HepG2 (cell line): ENCODE results near the gene SPATA13. TPM values are rescaled to one million over a fixed set of nuclear protein-coding genes. Genes with fewer than 3 reads are reported as not detected.

Source experiments
- ATAC-seq: fragments of 200-7000 bp; cut with Tn5 transposase; 3 replicates; pipeline ENCODE4 v1.9.1; 2020; ENCODE audit warnings: mild to moderate bottlenecking, moderate library complexity
- BruUV-seq: library from RNA; stranded (reverse); fragments of 400-500 nt; replicated peaks from 2 replicates; lab custom pipeline; 2021; lab: Mats Ljungman, UMichigan
- CTCF ChIA-PET: fragments of 300-600 bp; formaldehyde crosslinking; extraction: SDS; loops from one replicate; lab custom pipeline; 2021; ENCODE audit warnings: low total read pairs, inconsistent platforms, low intra/inter-chr PET ratio; lab: Yijun Ruan, JAX
- POLR2A ChIA-PET: fragments of 350-600 bp; sonication (Branson Sonifier 250); formaldehyde crosslinking; loops from one replicate; lab custom pipeline; 2020; ENCODE audit warnings: antibody characterized with exemption, inconsistent platforms; lab: Yijun Ruan, JAX
- DNase-seq: peaks from one replicate; pipeline ENCODE4 v3.0.0-alpha.2; 2015; ENCODE audit warnings: low spot score
- FAIRE-seq: peaks from 3 replicates; lab custom pipeline; 2011; peaks lifted over from hg19 to GRCh38; lab: Jason Lieb, UNC
- H2AFZ ChIP-seq: one replicate; pipeline ENCODE4 v1.6.1; 2011; ENCODE audit warnings: low read length, inconsistent platforms
- H3K27ac ChIP-seq: fragments of 300-600 bp; 3 replicates; pipeline ENCODE4 v1.8.0; 2011; ENCODE audit warnings: mixed run types, mild to moderate bottlenecking, mixed read lengths, low read length, inconsistent platforms; ENCODE audit not compliant: insufficient read depth; ENCODE audit errors: extremely low read length
- H3K27me3 ChIP-seq, 2 experiments: fragments of 200-600 bp in 1 of 2; 2 replicates in 1 of 2; 3 replicates in 1 of 2; pipeline versions ENCODE4 v1.6.0 to v1.8.0; 2011; ENCODE audit warnings: low read length in 2 of 2, mild to moderate bottlenecking in 2 of 2, moderate library complexity in 2 of 2, inconsistent platforms in 1 of 2; ENCODE audit not compliant: insufficient read depth in 2 of 2, control insufficient read depth in 1 of 2
- H3K36me3 ChIP-seq, 2 experiments: fragments of 200-600 bp in 1 of 2; replicated peaks in 1 of 2; 2 replicates in 1 of 2; 3 replicates in 1 of 2; pipeline versions ENCODE4 v1.5.1 to v1.8.0; 2011; ENCODE audit warnings: low read length in 2 of 2, inconsistent platforms in 1 of 2; ENCODE audit not compliant: insufficient read depth in 2 of 2, control insufficient read depth in 1 of 2
- H3K4me1 ChIP-seq: 2 replicates; pipeline ENCODE4 v1.5.1; 2012; ENCODE audit warnings: low read length, inconsistent platforms; ENCODE audit not compliant: insufficient read depth
- H3K4me2 ChIP-seq: 2 replicates; pipeline ENCODE4 v1.6.0; 2011; ENCODE audit warnings: low read depth, low read length, inconsistent platforms
- H3K4me3 ChIP-seq, 3 experiments: fragments of 200-600 bp in 1 of 3; sonication (generic), shearing (Covaris generic) in 1 of 3; replicated peaks in 1 of 3; 2 replicates each; pipeline ENCODE4 v1.5.1; 2011 to 2016; ENCODE audit warnings: low read length in 3 of 3, inconsistent platforms in 2 of 3, low read depth in 2 of 3, mild to moderate bottlenecking in 2 of 3, control low read depth in 1 of 3, mixed read lengths in 1 of 3; ENCODE audit not compliant: insufficient read depth in 1 of 3
- H3K79me2 ChIP-seq: one replicate; pipeline ENCODE4 v1.6.1; 2011; ENCODE audit warnings: low read length, inconsistent platforms; ENCODE audit not compliant: insufficient read depth
- H3K9ac ChIP-seq: 2 replicates; pipeline ENCODE4 v1.6.0; 2011; ENCODE audit warnings: mild to moderate bottlenecking, low read depth, low read length, inconsistent platforms; ENCODE audit not compliant: insufficient read depth
- H3K9me3 ChIP-seq: 2 replicates; pipeline ENCODE4 v1.5.1; 2012; ENCODE audit warnings: mild to moderate bottlenecking, low read length
- H4K20me1 ChIP-seq: 2 replicates; pipeline ENCODE4 v1.6.0; 2011; ENCODE audit warnings: inconsistent platforms, mild to moderate bottlenecking, low read length, moderate library complexity; ENCODE audit not compliant: insufficient read depth
- AHDC1 ChIP-seq: sonication (generic); formaldehyde crosslinking; IDR thresholded peaks from 2 replicates; pipeline ENCODE4 v1.5.1; 2020; ENCODE audit warnings: mild to moderate bottlenecking, missing genetic modification reagents, borderline replicate concordance
- ETV6 ChIP-seq: sonication (generic); formaldehyde crosslinking; conservative IDR thresholded peaks from 2 replicates; pipeline ENCODE4 v1.4.0; 2020; ENCODE audit warnings: missing genetic modification reagents
- JDP2 ChIP-seq: sonication (generic); formaldehyde crosslinking; IDR thresholded peaks from 2 replicates; pipeline ENCODE4 v1.8.1; 2022; ENCODE audit warnings: missing genetic modification reagents, borderline replicate concordance
- NFE2 ChIP-seq: sonication (generic); formaldehyde crosslinking; IDR thresholded peaks from 2 replicates; pipeline ENCODE4 v1.4.0; 2020; ENCODE audit warnings: missing genetic modification reagents
- SNRNP70 ChIP-seq: fragments of 200-400 bp; formaldehyde crosslinking; IDR thresholded peaks from 2 replicates; pipeline ENCODE4 v1.6.1; 2017; ENCODE audit warnings: mild to moderate bottlenecking, low read depth, low read length, moderate library complexity
- TERF1 ChIP-seq: sonication (generic); formaldehyde crosslinking; IDR thresholded peaks from 2 replicates; pipeline ENCODE4 v1.8.0; 2022; ENCODE audit warnings: mild to moderate bottlenecking, missing genetic modification reagents, moderate library complexity
- TMF1 ChIP-seq: sonication (generic); formaldehyde crosslinking; IDR thresholded peaks from 2 replicates; pipeline ENCODE4 v1.8.1; 2022; ENCODE audit warnings: low read depth, missing genetic modification reagents
- ZBTB21 ChIP-seq: sonication (generic); formaldehyde crosslinking; IDR thresholded peaks from 2 replicates; pipeline ENCODE4 v1.4.0; 2020; ENCODE audit warnings: missing genetic modification reagents
- WGBS: methylation state at CpG from one replicate; pipeline ENCODE4 v1.1.6; 2017; ENCODE audit warnings: low lambda C conversion rate; 5-methylcytosine and 5-hydroxymethylcytosine counted together
- in situ Hi-C: cut with HindIII; loops from 2 replicates; pipeline ENCODE4 v1.10.0; 2017; ENCODE audit warnings: low pct_unique_long_range_greater_than_20kb; ENCODE audit not compliant: extremely low pct_ligation_motif_present
- intact Hi-C: fragments of 100-400 bp; cut with micrococcal nuclease; formaldehyde crosslinking; loops from one replicate; pipeline ENCODE4 v1.10.0; 2022; ENCODE audit not compliant: unreplicated experiment
- polyA plus RNA-seq, 8 experiments: library from polyadenylated mRNA; depleted of rRNA in 3 of 8; stranded (reverse) in 7 of 8; unstranded in 1 of 8; fragments of >200 nt; fragmentation: Illumina TruSeq in 4 of 8; extraction: Trizol in 4 of 8; gene quantifications; 2 replicates each; pipeline versions ENCODE4 v1.2.1 to v1.2.3, GENCODE V29; 2011 to 2016; ENCODE audit warnings: low read depth in 4 of 8, missing spikeins in 1 of 8, mixed read lengths in 1 of 8; ENCODE audit not compliant: insufficient read depth in 1 of 8
- total RNA-seq, 5 experiments: library from RNA; depleted of rRNA; stranded (reverse); fragments of >200 nt; fragmentation: Illumina TruSeq; extraction: Trizol; gene quantifications; 2 replicates each; pipeline ENCODE4 v1.2.3, GENCODE V29; 2016; ENCODE audit warnings: low read depth in 1 of 5
- TF ChIP-seq, protein P1 (sequence below): sonication (generic); formaldehyde crosslinking; IDR thresholded peaks from 2 replicates; pipeline ENCODE4 v1.9.0; 2021; ENCODE audit warnings: missing genetic modification reagents, borderline replicate concordance
- TF ChIP-seq, protein P2 (sequence below): sonication (generic); formaldehyde crosslinking; IDR thresholded peaks from 2 replicates; pipeline ENCODE4 v1.5.1; 2020; ENCODE audit warnings: missing genetic modification reagents, mild to moderate bottlenecking, borderline replicate concordance

The SPATA13 gene
- total and polyA plus RNA-seq, 2 of the 13 experiments (the other 11 are each of a cell fraction or from before 2014, with no cell fraction given), result 11.3 to 14.2 TPM

- ATAC-seq (no peak), FAIRE-seq (no peak), DNase-seq (no peak)
- over 99% methylated on average over 4 of the region's 4 CpGs for WGBS
- Histone ChIP-seq H3K4me3 (no peak overlapping the region), H3K27me3 (no peaks in the 10 kb centered on the region), H3K27ac (no peak overlapping the region), H4K20me1 (no peaks in the 10 kb centered on the region), H3K9ac (no peak overlapping the region), H3K9me3 (no peaks in the 10 kb centered on the region), H3K4me1 (peaks cover 93% of the 10 kb centered on the region), H3K36me3 (peaks cover 0 to 1% of the 10 kb centered on the region in 2 experiments; a peak in 1 of 5 replicates), H3K79me2 (peaks cover 26% of the 10 kb centered on the region), H3K4me2 (no peak overlapping the region), H2AFZ (no peak overlapping the region)
- BruUV-seq, result no TSS peak
- intact Hi-C loops, result loop anchor here (5.0 kb wide), 1 partner anchor 109 kb away; no protein-coding TSS in a partner anchor
- in situ Hi-C loops, result no loop called here
- CTCF ChIA-PET, result no interaction called here
- POLR2A ChIA-PET, result no interaction called here
- TF ChIP-seq TMF1 (no peak), AHDC1 (CRISPR knock-in tag) (no peak), ZBTB21 (no peak), JDP2 (CRISPR knock-in tag) (no peak), NFE2 (CRISPR knock-in tag) (no peak), ETV6 (no peak), SNRNP70 (no peak), TERF1 (CRISPR knock-in tag) (no peak)
- TF ChIP-seq, protein P1, sequence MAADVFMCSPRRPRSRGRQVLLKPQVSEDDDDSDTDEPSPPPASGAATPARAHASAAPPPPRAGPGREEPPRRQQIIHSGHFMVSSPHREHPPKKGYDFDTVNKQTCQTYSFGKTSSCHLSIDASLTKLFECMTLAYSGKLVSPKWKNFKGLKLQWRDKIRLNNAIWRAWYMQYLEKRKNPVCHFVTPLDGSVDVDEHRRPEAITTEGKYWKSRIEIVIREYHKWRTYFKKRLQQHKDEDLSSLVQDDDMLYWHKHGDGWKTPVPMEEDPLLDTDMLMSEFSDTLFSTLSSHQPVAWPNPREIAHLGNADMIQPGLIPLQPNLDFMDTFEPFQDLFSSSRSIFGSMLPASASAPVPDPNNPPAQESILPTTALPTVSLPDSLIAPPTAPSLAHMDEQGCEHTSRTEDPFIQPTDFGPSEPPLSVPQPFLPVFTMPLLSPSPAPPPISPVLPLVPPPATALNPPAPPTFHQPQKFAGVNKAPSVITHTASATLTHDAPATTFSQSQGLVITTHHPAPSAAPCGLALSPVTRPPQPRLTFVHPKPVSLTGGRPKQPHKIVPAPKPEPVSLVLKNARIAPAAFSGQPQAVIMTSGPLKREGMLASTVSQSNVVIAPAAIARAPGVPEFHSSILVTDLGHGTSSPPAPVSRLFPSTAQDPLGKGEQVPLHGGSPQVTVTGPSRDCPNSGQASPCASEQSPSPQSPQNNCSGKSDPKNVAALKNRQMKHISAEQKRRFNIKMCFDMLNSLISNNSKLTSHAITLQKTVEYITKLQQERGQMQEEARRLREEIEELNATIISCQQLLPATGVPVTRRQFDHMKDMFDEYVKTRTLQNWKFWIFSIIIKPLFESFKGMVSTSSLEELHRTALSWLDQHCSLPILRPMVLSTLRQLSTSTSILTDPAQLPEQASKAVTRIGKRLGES (CRISPR knock-in tag), result no peak
- TF ChIP-seq, protein P2, sequence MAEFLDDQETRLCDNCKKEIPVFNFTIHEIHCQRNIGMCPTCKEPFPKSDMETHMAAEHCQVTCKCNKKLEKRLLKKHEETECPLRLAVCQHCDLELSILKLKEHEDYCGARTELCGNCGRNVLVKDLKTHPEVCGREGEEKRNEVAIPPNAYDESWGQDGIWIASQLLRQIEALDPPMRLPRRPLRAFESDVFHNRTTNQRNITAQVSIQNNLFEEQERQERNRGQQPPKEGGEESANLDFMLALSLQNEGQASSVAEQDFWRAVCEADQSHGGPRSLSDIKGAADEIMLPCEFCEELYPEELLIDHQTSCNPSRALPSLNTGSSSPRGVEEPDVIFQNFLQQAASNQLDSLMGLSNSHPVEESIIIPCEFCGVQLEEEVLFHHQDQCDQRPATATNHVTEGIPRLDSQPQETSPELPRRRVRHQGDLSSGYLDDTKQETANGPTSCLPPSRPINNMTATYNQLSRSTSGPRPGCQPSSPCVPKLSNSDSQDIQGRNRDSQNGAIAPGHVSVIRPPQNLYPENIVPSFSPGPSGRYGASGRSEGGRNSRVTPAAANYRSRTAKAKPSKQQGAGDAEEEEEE (CRISPR knock-in tag), result no peak
These were observed 55.7 kb downstream of the SPATA13 start for GRCh38 chr13:24216176-24216575.
